ENCODE data around the gene CENPM.

- no peak for TF ChIP-seq GATA2 (IDR thresholded peaks at IDR 0.05; ENCODE audit: low read depth, low read length)
- TF ChIP-seq GATA3 (IDR thresholded peaks at IDR 0.05; ENCODE audit: low read depth, low read length): no peak
These were observed 42.2 kb downstream of the CENPM start for GRCh38 chr22:41904450-41905410.
